Vagina (tissue), 2 donors: ENCODE results near the gene RBM42.

Source experiments
- POLR2A ChIP-seq, 2 donors: fragments of 450-650 bp; IDR thresholded peaks; one replicate each; pipeline ENCODE4 v1.6.1; 2017; ENCODE audit warnings: antibody characterized with exemption in 2 of 2, mild to moderate bottlenecking in 2 of 2, moderate library complexity in 2 of 2
- TF ChIP-seq, protein P1 (sequence below), 3 experiments: fragments of 450-650 bp in 2 of 3; fragments of 200-600 bp in 1 of 3; sonication (generic) in 1 of 3; IDR thresholded peaks; one replicate each; pipeline ENCODE4 v1.5.1; 2017 to 2019; ENCODE audit warnings: antibody characterized with exemption in 3 of 3, mild to moderate bottlenecking in 2 of 3, moderate library complexity in 2 of 3

DNA sequence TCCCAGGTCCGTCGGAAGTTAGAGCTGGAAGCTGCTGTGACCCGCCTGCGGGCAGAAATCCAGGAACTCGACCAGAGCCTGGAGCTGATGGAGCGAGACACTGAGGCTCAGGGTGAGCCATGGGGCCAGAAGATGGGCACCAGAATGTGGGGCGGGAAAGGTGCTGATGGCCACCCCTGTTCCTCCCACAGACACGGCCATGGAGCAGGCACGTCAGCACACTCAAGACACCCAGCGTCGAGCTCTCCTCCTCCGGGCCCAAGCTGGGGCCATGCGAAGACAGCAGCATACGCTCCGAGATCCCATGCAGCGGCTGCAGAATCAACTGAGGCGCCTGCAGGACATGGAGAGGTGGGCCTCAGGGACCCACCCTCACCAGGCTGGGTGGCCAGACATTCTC lies 13.8 kb upstream of the RBM42 start:
- TF ChIP-seq, protein P1, sequence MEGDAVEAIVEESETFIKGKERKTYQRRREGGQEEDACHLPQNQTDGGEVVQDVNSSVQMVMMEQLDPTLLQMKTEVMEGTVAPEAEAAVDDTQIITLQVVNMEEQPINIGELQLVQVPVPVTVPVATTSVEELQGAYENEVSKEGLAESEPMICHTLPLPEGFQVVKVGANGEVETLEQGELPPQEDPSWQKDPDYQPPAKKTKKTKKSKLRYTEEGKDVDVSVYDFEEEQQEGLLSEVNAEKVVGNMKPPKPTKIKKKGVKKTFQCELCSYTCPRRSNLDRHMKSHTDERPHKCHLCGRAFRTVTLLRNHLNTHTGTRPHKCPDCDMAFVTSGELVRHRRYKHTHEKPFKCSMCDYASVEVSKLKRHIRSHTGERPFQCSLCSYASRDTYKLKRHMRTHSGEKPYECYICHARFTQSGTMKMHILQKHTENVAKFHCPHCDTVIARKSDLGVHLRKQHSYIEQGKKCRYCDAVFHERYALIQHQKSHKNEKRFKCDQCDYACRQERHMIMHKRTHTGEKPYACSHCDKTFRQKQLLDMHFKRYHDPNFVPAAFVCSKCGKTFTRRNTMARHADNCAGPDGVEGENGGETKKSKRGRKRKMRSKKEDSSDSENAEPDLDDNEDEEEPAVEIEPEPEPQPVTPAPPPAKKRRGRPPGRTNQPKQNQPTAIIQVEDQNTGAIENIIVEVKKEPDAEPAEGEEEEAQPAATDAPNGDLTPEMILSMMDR (IDR thresholded peaks at IDR 0.05), result no peak
- TF ChIP-seq POLR2A (IDR thresholded peaks at IDR 0.05), result no peak
